Activated naive CD8-positive, alpha-beta T cell treated with anti-CD3 and anti-CD28 coated beads, Interleukin-2, amount 10 ng/mL, durations not matched to agents 7 days and 5 days (primary cell): ENCODE data around the gene ASCC2. TPM values are rescaled to one million over a fixed set of nuclear protein-coding genes. Genes with fewer than 3 reads are reported as not detected.
A peak's percentile ranks its signal among the peaks of the same experiment; 100 is the strongest.
"Not testable (repeated sequence)": the region's sequence is repeated elsewhere in the genome, so short reads cannot be mapped to it uniquely, and the experiment has no call there.

Source experiments
- ATAC-seq: fragments of 150-1000 bp; cut with Tn5 transposase; one replicate; pipeline ENCODE4 v1.10.0; 2021; ENCODE audit warnings: low read depth, moderate library complexity
- POLR2A ChIA-PET: fragments of 350-600 bp; sonication (Branson Sonifier 250); formaldehyde crosslinking; loops from one replicate; lab custom pipeline; 2021; ENCODE audit warnings: antibody characterized with exemption; lab: Charles Lee
- DNase-seq: peaks from one replicate; pipeline ENCODE4 v3.0.0; 2021
- H3K27ac Mint-ChIP-seq: one replicate; pipeline ENCODE4 v1.8.0; 2022; ENCODE audit warnings: mild to moderate bottlenecking, mixed read lengths
- H3K27me3 Mint-ChIP-seq: one replicate; pipeline ENCODE4 v1.8.0; 2022; ENCODE audit warnings: mild to moderate bottlenecking, moderate library complexity, mixed read lengths
- H3K36me3 Mint-ChIP-seq: one replicate; pipeline ENCODE4 v1.8.0; 2021; ENCODE audit warnings: mild to moderate bottlenecking, mixed read lengths
- H3K4me1 Mint-ChIP-seq: one replicate; pipeline ENCODE4 v1.8.0; 2021; ENCODE audit warnings: mixed read lengths
- H3K4me3 Mint-ChIP-seq: one replicate; pipeline ENCODE4 v1.8.0; 2022; ENCODE audit warnings: mild to moderate bottlenecking, moderate library complexity, mixed read lengths
- H3K9me3 Mint-ChIP-seq: one replicate; pipeline ENCODE4 v1.8.0; 2021; ENCODE audit warnings: mixed read lengths
- total RNA-seq, 2 experiments: library from RNA; stranded (reverse); gene quantifications; one replicate each; pipeline ENCODE4 v1.2.3, GENCODE V29; 2021

ASCC2 gene
- total RNA-seq, 2 experiments from 2014 or later: 88.6 to 91.5 TPM

DNA sequence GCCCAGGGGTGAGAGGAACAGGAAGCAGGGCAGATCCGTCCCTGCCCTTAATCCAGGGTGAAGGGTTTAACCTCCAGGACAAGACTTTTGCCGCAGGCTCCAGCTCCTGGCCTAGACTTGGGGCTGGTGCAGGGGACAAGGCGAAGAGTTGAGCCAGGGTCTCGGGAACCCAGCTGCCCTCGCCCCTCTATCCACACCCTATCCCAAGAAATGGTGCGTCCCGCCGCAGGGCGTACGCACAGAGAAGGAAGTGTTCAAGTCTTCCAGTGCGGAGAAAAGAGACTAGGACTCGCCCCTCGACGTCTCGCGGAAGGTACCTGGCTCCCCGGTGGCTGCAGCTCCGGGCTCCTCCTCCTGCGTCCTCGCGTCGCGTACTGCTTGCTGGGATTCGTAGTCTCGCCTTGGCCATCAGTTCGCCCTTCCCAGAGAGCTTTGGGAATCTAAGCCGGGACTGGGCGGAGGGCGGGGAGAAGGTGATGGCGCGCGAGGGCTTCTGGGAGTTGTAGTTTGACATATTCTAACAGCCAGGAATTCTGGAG, 71.4 kb downstream of the ASCC2 start, which contains the start of gene ZMAT5:
Gene ZMAT5 (minus strand): TSS at position 376 of the 539 bp plus-strand sequence. CDS start 18,463 bp downstream, outside the sequence.
- POLR2A ChIA-PET: interaction anchor here (0.6 to 1.6 kb wide), 5 partner anchors 15 to 383 kb away, joined by 3 to 5 read pairs (median 4); partner anchors contain the start of genes ASCC2 and MTMR3
- DNase-seq (peak; percentile 86), ATAC-seq (peak; percentile 97)
- peaks cover 18% of the 10 kb centered on the region for H3K36me3 Mint-ChIP-seq
- no peaks in the 10 kb centered on the region for H3K9me3 Mint-ChIP-seq
- H3K4me1 Mint-ChIP-seq: peaks cover 24% of the 10 kb centered on the region
- peak within 1 kb of the TSS; percentile 90 for H3K27ac Mint-ChIP-seq
- H3K4me3 Mint-ChIP-seq: peak within 1 kb of the TSS; percentile 91
- H3K27me3 Mint-ChIP-seq: no peaks in the 10 kb centered on the region

DNA sequence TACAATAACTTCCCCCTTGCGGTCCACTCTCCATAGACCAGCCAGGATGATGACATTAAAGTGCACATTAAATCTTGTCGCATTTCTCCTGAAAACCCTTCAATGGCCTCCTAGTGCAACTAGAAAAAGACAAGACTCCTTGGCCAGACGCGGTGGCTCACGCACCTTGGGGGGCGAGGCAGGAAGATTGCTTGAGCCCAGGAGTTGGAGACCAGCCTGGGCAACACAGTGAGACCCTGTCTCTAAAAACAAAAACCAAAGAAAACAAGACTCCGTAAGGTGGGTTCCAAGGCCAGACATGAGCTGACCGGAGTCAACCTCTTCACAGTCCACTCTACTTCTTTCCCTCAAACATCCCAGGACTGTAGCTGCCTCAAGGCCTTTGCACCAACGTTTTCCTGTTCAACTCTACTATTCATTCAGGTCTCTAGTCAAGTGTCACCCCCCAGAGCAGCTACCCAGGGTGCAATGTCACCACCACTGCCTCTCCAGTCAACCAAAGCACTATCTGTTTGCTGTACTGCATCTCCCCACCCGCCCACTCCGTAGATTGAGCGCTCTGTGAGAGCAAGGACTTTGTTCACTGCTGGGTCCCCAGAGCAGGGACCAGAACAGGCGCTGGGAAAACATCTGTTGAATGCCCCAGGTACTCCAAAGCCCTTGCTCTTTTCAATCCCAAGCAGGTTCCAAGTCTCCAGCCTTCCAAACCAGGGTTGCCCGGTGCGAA, 72.0 kb downstream of the ASCC2 start:
- H3K36me3 Mint-ChIP-seq: peaks cover 18% of the 10 kb centered on the region
- H3K9me3 Mint-ChIP-seq: no peaks in the 10 kb centered on the region
- peak overlapping the region; percentile 90 for H3K27ac Mint-ChIP-seq
- no peaks in the 10 kb centered on the region for H3K27me3 Mint-ChIP-seq
- ATAC-seq (peak; percentile 8), DNase-seq (no peak)
- POLR2A ChIA-PET: interaction anchor here (1.2 to 1.6 kb wide), 4 partner anchors 15 to 117 kb away, joined by 3 to 5 read pairs (median 4); partner anchors contain the start of genes ASCC2 and MTMR3
- peaks cover 24% of the 10 kb centered on the region for H3K4me1 Mint-ChIP-seq
- peak overlapping the region; percentile 91 for H3K4me3 Mint-ChIP-seq

DNA sequence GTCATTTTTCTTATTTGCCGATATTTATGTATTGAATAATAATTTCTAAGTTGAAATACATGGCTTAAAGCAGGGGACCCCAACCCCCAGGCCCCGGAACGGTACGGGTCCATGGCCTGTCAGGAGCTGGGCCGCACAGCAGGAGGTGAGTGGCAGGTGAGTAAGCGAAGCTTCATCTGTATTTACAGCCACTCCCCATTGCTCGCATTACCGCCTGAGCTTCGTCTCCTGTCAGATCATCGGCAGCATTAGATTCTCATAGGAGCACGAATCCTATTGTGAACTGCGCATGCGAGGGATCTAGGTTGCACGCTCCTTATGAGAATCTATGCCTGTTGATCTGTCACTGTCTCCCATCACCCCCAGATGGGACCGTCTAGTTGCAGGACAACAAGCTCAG, 75.8 kb downstream of the ASCC2 start:
- H3K36me3 Mint-ChIP-seq: peaks cover 4% of the 10 kb centered on the region
- no peak overlapping the region for H3K4me3 Mint-ChIP-seq
- DNase-seq: no peak
- no peaks in the 10 kb centered on the region for H3K27me3 Mint-ChIP-seq
- no peak for ATAC-seq
- H3K4me1 Mint-ChIP-seq: peaks cover 13% of the 10 kb centered on the region
- no peaks in the 10 kb centered on the region for H3K9me3 Mint-ChIP-seq
- POLR2A ChIA-PET: no interaction called here
- H3K27ac Mint-ChIP-seq: no peak overlapping the region

DNA sequence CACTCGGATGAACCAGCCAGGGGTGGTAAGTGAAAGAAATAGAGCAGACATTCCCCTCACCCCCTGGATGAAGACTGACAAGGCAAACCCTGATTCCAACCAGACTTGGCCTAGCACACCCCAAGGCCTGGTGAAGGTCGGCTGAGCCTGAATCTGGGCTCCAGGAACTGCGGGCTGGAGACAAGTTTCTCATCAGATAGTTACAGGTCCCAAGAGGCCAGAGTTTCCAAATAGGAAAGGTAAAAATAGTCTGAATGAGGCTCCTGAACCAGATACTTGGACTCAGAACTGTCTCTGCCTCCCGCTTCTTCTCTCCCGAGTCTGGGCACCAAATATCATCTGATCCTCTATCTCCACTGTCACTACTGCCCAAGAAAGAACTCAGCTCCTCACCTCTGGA, 79.1 kb downstream of the ASCC2 start:
- H3K9me3 Mint-ChIP-seq: no peaks in the 10 kb centered on the region
- POLR2A ChIA-PET: no interaction called here
- H3K27me3 Mint-ChIP-seq: no peaks in the 10 kb centered on the region
- H3K27ac Mint-ChIP-seq: no peak overlapping the region
- ATAC-seq (no peak), DNase-seq (no peak)
- no peaks in the 10 kb centered on the region for H3K36me3 Mint-ChIP-seq
- no peaks in the 10 kb centered on the region for H3K4me1 Mint-ChIP-seq
- H3K4me3 Mint-ChIP-seq: no peak overlapping the region

DNA sequence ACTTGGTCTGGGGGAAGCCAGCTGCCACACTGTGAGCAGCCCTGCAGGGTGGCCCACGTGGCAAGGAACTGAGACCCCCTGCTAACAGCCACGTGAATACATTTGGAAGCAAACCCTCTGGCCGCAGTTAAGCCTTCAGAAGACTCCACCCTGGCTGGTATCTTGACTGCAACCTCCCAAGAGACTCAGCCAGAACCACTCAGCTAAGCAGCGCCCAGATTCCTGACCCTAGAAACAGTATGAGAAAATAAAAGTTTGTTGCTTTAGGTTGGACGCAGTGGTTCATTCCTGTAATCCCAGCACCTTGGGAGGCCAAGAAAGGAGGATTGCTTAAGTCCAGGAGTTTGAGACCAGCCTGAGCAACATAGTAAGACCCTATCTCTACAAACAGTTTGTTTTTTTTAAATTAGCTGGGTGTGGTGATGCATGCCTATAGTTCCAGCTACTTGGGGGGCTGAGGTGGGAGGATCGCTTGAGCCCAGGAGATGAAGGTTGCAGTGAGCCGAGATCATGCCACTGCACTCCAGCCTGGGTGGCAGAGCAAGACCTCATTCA, 79.9 kb downstream of the ASCC2 start:
- Mint-ChIP-seq H3K27ac (no peak overlapping the region), H3K4me3 (no peak overlapping the region), H3K9me3 (no peaks in the 10 kb centered on the region), H3K27me3 (no peaks in the 10 kb centered on the region), H3K4me1 (no peaks in the 10 kb centered on the region), H3K36me3 (no peaks in the 10 kb centered on the region)
- POLR2A ChIA-PET: no interaction called here
- ATAC-seq: no peak
- no peak for DNase-seq

DNA sequence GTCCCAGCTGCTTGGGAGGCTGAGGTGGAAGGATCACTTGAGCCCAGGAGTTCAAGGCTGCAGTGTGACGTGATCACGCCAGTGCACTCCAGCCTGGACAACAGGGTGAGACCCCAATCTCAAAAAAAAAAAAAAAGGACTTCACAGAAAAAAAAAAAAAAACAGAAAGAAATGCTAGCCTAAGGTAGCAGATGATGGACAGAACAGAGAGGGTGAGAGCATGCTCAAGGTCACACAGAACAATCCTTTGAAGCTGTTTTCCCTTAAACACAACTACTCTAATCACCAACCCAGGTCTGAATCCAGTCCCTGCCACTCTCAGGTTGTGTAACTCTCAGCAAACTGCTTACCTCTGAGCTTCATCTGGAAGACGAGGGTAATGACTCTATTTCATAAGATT, 81.0 kb downstream of the ASCC2 start:
- Mint-ChIP-seq H3K36me3 (no peaks in the 10 kb centered on the region), H3K27ac (no peak overlapping the region), H3K4me1 (no peaks in the 10 kb centered on the region), H3K27me3 (no peaks in the 10 kb centered on the region), H3K9me3 (no peaks in the 10 kb centered on the region), H3K4me3 (no peak overlapping the region)
- POLR2A ChIA-PET: no interaction called here
- DNase-seq: no peak
- ATAC-seq: no peak

DNA sequence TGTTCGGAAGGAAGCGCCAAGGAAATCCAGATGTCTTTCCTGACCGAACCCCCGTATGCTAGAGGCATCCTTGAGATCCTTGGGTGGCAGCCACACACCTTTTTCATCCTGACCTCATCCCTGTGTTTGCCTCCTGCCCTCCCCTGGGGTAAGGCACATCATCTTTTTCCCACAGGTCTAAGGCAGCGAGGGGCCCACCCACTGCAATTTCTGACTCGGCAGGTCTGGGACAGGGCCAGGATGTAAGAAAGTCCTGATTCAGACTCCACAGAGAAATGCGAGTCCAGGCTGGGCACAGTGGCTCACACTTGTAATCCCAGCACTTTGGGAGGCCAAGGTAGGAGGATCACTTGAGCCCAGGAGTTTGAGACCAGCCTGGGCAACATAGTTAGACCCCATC, 81.7 kb downstream of the ASCC2 start:
- H3K9me3 Mint-ChIP-seq: no peaks in the 10 kb centered on the region
- no peaks in the 10 kb centered on the region for H3K36me3 Mint-ChIP-seq
- ATAC-seq (no peak), DNase-seq (no peak)
- POLR2A ChIA-PET: no interaction called here
- H3K4me1 Mint-ChIP-seq: peaks cover 4% of the 10 kb centered on the region
- H3K27ac Mint-ChIP-seq: no peak overlapping the region
- H3K27me3 Mint-ChIP-seq: no peaks in the 10 kb centered on the region
- H3K4me3 Mint-ChIP-seq: no peak overlapping the region

DNA sequence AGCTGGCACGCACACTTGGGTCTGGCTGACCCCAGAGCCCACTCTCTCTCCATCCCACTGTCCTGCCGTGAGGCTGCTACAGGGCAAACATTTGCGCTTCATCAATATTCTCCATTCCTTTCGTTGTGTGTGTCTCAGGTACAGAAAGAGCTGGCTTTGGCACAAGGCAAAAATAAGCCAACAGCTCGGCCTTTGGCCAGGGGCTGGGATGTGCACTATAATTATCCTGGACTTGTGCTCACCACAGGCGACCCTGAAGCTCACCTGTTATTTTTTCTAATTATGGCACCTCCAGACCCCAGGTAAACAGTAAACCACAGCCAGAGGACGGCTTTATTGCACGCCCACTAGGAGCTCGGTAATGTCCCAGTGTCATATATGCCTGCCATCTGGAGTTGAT, 82.2 kb downstream of the ASCC2 start:
- Mint-ChIP-seq H3K9me3 (no peaks in the 10 kb centered on the region), H3K27ac (no peak overlapping the region), H3K4me3 (no peak overlapping the region), H3K27me3 (no peaks in the 10 kb centered on the region), H3K36me3 (no peaks in the 10 kb centered on the region), H3K4me1 (peaks cover 7% of the 10 kb centered on the region)
- POLR2A ChIA-PET: no interaction called here
- ATAC-seq (no peak), DNase-seq (no peak)

DNA sequence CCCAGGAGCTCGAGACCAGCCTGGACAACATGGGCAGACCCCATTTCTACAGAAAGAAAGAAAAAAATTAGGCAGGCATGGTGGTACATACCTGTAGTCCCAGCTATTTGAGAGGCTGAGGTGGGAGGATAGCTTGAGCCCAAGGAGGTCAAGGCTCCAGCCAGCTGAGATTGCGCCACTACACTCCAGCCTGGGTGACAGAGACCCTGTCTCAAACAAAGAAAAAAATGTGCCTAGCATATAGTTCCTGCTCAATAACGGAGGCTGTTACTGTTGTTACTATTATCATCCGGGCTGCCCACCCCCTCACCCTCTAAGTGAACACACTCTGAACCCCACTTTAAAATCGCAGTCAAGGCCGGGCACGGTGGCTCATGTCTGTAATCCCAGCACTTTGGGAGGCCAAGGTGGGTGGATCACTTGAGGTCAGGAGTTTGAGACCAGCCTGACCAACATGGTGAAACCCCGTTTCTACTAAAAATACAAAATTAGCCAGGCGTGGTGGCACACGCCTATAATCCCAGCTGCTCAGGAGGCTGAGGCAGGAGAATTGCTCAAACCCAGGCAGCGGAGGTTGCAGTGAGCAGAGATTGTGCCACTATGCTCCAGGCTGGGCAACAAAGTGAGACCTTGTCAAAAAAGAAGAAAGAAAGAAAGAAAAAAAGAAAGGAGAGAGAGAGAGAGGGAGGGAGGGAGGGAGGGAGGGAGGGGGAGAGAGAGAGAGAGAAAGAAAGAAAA, 83.2 kb downstream of the ASCC2 start:
- DNase-seq, H3K4me3 Mint-ChIP-seq, H3K9me3 Mint-ChIP-seq, H3K27me3 Mint-ChIP-seq, ATAC-seq, H3K27ac Mint-ChIP-seq, H3K36me3 Mint-ChIP-seq, POLR2A ChIA-PET: not testable (repeated sequence)
- peaks cover 15% of the 10 kb centered on the region for H3K4me1 Mint-ChIP-seq

DNA sequence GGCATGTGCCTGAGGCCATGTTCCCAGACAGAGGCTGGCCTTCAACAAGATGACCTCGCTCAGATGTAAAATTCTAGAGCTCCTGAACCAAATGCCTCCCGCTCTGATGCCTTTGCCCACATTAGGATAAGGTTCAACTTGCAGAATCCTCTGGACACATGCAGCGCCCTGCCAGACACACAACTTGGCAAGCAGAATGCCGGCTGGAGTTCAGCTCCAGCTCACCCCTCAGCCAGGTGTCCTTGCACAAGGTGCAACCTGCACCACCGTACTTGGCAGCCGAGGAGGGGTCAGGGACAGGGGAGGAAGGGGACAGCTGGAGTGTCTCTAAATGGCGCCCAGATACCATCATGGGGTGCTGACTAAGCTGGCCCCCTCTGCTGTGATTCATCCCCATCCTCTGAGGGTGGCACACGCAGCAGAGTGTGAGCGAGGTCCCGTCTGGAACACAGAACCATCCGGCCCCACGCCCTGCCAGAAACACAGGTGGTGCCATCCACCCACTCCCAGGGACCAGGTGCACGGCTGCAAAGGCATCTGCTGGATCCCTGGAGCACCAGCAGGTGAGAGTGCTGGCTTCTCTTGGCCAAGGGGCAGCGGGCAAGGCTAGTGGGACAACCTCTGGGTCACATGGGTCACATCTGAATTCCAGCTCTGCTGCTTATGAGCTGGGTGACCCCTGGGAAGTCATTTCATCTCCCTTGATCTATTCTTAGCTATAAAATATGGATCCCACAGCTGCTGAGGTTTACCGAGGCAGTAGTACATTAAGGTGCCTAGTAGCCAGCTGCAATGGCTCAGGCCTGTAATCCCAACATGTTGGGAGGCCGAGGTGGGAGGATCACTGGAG, 84.0 kb downstream of the ASCC2 start:
- Mint-ChIP-seq H3K27ac (no peak overlapping the region), H3K36me3 (peaks cover 4% of the 10 kb centered on the region), H3K9me3 (no peaks in the 10 kb centered on the region), H3K4me1 (peaks cover 15% of the 10 kb centered on the region), H3K4me3 (no peak overlapping the region), H3K27me3 (no peaks in the 10 kb centered on the region)
- POLR2A ChIA-PET: no interaction called here
- no peak for ATAC-seq
- DNase-seq: no peak

DNA sequence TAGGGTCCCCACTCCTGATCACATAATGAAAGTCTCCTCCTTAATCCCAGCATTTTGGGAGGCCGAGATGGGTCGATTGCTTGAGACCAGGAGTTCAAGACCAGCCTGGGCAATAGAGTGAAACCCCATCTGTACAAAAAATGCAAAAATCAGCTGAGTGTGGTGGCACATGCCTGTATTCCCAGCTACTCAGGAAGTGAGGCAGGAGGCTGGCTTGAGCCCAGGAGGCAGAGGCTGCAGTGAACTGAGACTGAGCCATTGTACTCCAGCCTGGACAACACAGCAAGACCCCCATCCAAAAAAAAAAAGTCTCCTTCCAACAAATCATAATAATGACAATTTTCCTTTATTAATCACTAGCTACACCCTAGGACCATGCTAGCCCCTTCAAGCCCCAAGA, 86.4 kb downstream of the ASCC2 start:
- POLR2A ChIA-PET: interaction anchor here (1.1 kb wide), 1 partner anchor 15 kb away, joined by 3 read pairs; the partner anchor contains the start of gene ZMAT5
- Mint-ChIP-seq H3K27me3 (no peaks in the 10 kb centered on the region), H3K36me3 (peaks cover 4% of the 10 kb centered on the region), H3K27ac (peak overlapping the region; percentile 67), H3K9me3 (no peaks in the 10 kb centered on the region), H3K4me3 (no peak overlapping the region), H3K4me1 (peaks cover 15% of the 10 kb centered on the region)
- no peak for DNase-seq
- ATAC-seq: no peak

DNA sequence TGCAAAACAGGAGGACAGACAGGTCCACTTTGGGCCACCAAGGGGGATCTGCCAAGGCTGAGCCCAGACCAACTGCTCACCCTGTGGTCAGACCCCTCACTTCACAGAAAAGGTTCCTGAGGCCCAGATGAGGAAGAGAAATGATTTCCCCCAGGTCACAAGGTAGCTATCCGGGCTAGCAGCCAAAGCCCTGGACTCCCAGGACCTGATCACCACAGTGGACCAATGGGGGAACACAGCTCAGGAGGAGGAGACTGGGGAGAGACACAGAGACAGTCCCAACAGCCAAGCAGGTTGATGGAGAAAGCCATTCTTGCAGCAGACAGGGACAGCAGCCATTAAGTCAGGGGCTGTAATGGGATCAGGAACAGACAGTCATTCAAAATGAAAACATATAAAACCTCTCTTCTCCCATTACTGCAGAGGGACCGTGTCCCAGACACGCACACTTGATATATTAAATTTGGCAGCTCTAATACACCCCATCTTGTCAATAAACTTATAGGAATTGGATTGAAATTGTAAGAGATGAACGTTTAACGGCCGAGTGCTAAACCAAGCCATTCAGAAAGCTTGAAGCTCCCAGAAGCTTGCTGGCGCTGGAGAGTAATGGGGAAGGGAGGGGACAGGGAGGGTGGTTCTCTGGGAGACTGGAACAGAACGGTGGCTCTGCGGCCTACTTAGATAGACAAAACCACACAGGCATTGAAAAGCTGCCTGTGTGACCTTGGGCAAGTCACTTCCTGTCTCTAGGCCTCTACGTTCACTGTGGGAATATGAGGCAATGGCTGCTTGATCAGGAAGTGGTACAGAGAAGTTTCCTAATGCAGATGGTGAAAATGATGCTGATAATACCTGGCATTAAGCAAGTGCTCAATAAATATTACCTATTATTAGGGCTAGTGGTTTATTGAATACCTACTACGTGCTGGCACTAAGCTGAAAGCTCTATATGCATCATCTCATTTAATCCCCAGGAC, 87.2 kb downstream of the ASCC2 start:
- POLR2A ChIA-PET: interaction anchor here (1.1 kb wide), 1 partner anchor 16 kb away, joined by 3 read pairs; the partner anchor contains the start of gene ZMAT5

More for the DNA sequence above, 87.2 kb downstream of the ASCC2 start:
- H3K36me3 Mint-ChIP-seq: peaks cover 4% of the 10 kb centered on the region
- H3K4me3 Mint-ChIP-seq: no peak overlapping the region
- DNase-seq: no peak
- H3K4me1 Mint-ChIP-seq: peaks cover 15% of the 10 kb centered on the region
- no peaks in the 10 kb centered on the region for H3K27me3 Mint-ChIP-seq
- H3K9me3 Mint-ChIP-seq: no peaks in the 10 kb centered on the region
- H3K27ac Mint-ChIP-seq: peak overlapping the region; percentile 82
- peak; percentile 82 for ATAC-seq
